Measurements from ENCODE around the gene ATP6V0B. TPM values are rescaled to one million over a fixed set of nuclear protein-coding genes. Genes with fewer than 3 reads are reported as not detected.

The ATP6V0B gene
- polyA plus RNA-seq, 1 experiment = 186 TPM

DNA sequence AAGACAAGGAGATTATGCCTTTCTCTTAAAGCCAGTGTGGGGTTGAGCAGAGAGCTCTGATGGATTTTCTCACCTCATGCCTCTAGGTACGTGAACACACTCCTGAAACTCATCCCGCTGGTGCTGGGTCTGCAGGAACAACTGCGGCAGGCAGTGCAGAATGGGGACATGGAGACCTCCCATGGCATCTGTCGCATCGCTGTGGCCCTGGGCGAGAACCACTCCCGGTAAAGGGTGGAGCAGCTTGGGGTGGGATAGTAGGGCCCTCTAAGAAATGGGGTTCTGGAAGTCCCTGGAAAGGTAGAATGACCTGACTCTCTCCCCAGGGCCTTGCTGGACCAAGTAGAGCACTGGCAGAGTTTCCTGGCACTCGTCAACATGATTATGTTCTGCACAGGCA lies 18.5 kb upstream of the ATP6V0B start:
- Histone ChIP-seq H3K36me3 (ENCODE audit: control insufficient read depth, insufficient read depth, low read length) (peaks cover 18% of the 10 kb centered on the region), H3K4me3 (ENCODE audit: low read depth, low read length) (no peak overlapping the region), H3K27me3 (ENCODE audit: control insufficient read depth, insufficient read depth, low read length) (no peaks in the 10 kb centered on the region)
- DNase-seq (ENCODE audit: low read depth) = no peak
- POLR2A ChIA-PET = no interaction called here
- CTCF ChIA-PET = interaction anchor here (0.6 to 1.9 kb wide), 2 partner anchors 22 to 780 kb away, joined by 3 to 8 read pairs; no protein-coding TSS in a partner anchor
- TF ChIP-seq, protein P1, sequence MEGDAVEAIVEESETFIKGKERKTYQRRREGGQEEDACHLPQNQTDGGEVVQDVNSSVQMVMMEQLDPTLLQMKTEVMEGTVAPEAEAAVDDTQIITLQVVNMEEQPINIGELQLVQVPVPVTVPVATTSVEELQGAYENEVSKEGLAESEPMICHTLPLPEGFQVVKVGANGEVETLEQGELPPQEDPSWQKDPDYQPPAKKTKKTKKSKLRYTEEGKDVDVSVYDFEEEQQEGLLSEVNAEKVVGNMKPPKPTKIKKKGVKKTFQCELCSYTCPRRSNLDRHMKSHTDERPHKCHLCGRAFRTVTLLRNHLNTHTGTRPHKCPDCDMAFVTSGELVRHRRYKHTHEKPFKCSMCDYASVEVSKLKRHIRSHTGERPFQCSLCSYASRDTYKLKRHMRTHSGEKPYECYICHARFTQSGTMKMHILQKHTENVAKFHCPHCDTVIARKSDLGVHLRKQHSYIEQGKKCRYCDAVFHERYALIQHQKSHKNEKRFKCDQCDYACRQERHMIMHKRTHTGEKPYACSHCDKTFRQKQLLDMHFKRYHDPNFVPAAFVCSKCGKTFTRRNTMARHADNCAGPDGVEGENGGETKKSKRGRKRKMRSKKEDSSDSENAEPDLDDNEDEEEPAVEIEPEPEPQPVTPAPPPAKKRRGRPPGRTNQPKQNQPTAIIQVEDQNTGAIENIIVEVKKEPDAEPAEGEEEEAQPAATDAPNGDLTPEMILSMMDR (IDR thresholded peaks at IDR 0.05; ENCODE audit: insufficient read depth, low read depth, low read length) = no peak

DNA sequence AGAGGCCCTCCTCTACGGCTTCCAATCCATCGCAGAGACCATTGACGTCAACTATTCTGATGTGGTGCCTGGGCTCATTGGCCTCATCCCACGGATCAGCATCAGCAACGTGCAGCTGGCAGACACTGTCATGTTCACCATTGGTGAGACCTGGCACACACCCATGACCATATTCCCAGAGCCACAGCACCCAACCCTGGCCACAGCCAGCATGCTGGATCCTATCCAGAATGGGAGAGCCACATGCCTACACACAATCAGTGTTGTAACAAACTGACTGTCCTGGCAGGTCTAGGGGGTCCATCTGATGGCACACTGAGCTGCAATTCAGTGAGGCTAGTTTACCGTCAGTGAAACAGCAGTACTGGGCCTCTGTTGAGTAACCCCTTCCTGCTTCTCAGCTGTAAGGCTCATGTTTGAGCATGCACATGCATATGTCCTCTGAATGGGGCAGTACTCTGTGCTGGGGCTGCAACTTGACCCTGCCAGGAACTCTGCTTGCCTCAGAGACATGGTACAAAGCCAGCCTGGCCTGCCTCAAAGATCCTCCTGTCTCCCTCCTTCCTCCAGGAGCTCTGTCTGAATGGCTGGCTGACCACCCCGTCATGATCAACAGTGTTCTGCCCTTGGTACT lies 17.2 kb upstream of the ATP6V0B start:
- CTCF ChIA-PET = interaction anchor here (0.6 to 0.8 kb wide), 3 partner anchors 23 to 254 kb away, joined by 3 read pairs; no protein-coding TSS in a partner anchor
- no peaks in the 10 kb centered on the region for H3K27me3 ChIP-seq (ENCODE audit: control insufficient read depth, insufficient read depth, low read length)
- H3K36me3 ChIP-seq (ENCODE audit: control insufficient read depth, insufficient read depth, low read length) = peaks cover 22% of the 10 kb centered on the region
- POLR2A ChIA-PET = no interaction called here
- no peak overlapping the region for H3K4me3 ChIP-seq (ENCODE audit: low read depth, low read length)
- TF ChIP-seq, protein P1 (IDR thresholded peaks at IDR 0.05; ENCODE audit: insufficient read depth, low read depth, low read length) = no peak
- no peak for DNase-seq (ENCODE audit: low read depth)

DNA sequence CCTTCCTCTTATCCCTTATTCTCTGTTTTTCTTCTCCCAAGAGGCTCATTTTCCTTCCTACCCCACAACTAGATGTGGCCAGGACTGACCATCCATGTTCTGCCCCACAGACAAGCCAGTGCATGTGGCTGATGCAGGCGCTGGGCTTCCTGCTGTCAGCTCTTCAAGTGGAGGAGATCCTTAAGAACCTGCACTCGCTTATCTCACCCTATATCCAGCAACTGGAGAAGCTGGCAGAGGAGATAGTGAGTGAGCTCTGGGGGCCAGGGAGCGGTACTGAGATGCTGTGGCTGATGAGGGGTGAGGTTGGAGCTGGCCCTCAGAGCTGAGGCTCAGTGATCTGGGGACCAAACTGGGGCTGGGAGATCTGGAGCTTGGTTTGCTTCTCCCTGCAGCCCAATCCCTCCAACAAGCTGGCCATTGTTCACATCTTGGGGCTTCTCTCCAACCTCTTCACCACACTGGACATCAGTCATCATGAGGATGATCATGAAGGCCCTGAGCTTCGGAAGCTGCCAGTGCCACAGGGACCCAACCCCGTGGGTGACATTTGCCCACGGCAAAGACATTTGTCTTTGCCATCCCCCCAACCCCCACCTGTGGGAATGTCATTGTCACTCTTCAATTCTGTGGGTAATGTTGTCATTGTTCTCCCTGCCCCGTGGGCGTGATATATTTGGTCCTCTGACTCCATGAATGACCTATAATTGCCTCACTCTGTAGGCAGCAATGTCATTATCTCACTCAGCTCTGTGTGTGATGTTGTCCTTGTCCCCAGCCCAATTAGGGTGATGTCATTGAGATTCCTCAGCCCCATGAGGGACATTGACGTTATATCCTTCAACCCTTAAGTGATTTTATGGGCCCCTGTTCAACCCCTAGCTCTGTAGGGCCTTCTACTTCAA lies 16.2 kb upstream of the ATP6V0B start:
- ChIA-PET POLR2A (no interaction called here), CTCF (interaction anchor here (0.9 to 1.7 kb wide), 4 partner anchors 11 to 90 kb away, joined by 3 to 5 read pairs (median 4); partner anchors contain the start of genes DPH2 and IPO13)
- Histone ChIP-seq H3K27me3 (ENCODE audit: control insufficient read depth, insufficient read depth, low read length) (no peaks in the 10 kb centered on the region), H3K36me3 (ENCODE audit: control insufficient read depth, insufficient read depth, low read length) (peaks cover 22% of the 10 kb centered on the region), H3K4me3 (ENCODE audit: low read depth, low read length) (no peak overlapping the region)
- DNase-seq (ENCODE audit: low read depth) = no peak
- TF ChIP-seq, protein P1 (IDR thresholded peaks at IDR 0.05; ENCODE audit: insufficient read depth, low read depth, low read length) = no peak

DNA sequence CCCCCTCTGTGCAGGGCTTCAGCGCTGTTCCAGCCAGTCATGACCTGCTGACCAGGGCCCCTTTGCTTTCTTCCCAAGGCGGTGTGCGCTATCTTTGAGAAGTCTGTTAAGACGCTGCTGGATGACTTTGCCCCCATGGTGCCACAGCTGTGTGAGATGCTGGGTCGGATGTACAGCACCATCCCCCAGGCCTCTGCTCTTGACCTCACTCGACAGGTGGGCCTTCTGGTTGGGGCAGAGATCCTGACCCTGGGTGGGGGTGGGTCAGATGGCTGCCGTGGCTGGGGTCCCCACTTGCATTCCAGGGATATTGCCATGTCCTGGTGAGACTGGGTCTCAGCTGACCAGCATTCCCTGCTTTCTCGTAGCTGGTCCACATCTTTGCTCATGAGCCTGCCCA lies 14.0 kb upstream of the ATP6V0B start:
- Histone ChIP-seq H3K4me3 (ENCODE audit: low read depth, low read length) (no peak overlapping the region), H3K36me3 (ENCODE audit: control insufficient read depth, insufficient read depth, low read length) (peaks cover 25% of the 10 kb centered on the region), H3K27me3 (ENCODE audit: control insufficient read depth, insufficient read depth, low read length) (no peaks in the 10 kb centered on the region)
- DNase-seq (ENCODE audit: low read depth) = no peak
- TF ChIP-seq, protein P1 (IDR thresholded peaks at IDR 0.05; ENCODE audit: insufficient read depth, low read depth, low read length) = no peak
- POLR2A ChIA-PET = no interaction called here
- CTCF ChIA-PET = no interaction called here

DNA sequence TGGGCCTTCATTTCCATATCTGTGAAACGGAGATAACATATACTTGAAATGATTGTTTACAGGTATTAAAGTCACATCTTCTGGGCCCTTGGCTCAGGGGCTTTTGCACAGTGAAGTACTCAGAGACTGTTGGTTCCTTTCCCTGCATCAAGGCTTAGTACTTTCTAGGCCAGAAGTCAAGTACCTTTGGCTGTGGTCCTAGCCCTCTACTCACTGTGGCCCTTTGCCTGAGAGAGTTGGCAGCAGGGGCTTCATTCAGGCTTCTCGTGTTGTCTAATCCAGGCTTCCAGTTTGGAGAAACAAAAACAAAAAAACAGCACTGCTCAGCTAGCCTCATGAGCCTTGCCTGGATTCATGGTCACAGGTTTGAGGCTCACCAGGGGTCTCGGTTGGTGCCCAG lies 13.1 kb upstream of the ATP6V0B start:
- ChIA-PET POLR2A (no interaction called here), CTCF (no interaction called here)
- DNase-seq (ENCODE audit: low read depth) = no peak
- H3K36me3 ChIP-seq (ENCODE audit: control insufficient read depth, insufficient read depth, low read length) = peaks cover 25% of the 10 kb centered on the region
- no peak overlapping the region for H3K4me3 ChIP-seq (ENCODE audit: low read depth, low read length)
- no peaks in the 10 kb centered on the region for H3K27me3 ChIP-seq (ENCODE audit: control insufficient read depth, insufficient read depth, low read length)
- TF ChIP-seq, protein P1 (IDR thresholded peaks at IDR 0.05; ENCODE audit: insufficient read depth, low read depth, low read length) = no peak
